IPS-20b (cell line): Measurements from ENCODE around the gene P2RX6.
"Not testable (repeated sequence)": the region's sequence is repeated elsewhere in the genome, so short reads cannot be mapped to it uniquely, and the experiment has no call there.

Source experiments
- H3K27ac ChIP-seq: one replicate; pipeline ENCODE4 v1.5.1; 2013; ENCODE audit warnings: low read length
- H3K27me3 ChIP-seq: 2 replicates; pipeline ENCODE4 v1.6.1; 2013; ENCODE audit warnings: mild to moderate bottlenecking, low read length, inconsistent platforms; ENCODE audit not compliant: insufficient read depth
- H3K36me3 ChIP-seq: 2 replicates; pipeline ENCODE4 v1.6.1; 2013; ENCODE audit warnings: low read depth, mild to moderate bottlenecking, inconsistent platforms, low read length, moderate library complexity; ENCODE audit not compliant: insufficient read depth
- H3K4me1 ChIP-seq: 2 replicates; pipeline ENCODE4 v1.6.1; 2013; ENCODE audit warnings: mild to moderate bottlenecking, control low read depth, inconsistent platforms, low read length, moderate library complexity; ENCODE audit not compliant: insufficient read depth
- H3K4me3 ChIP-seq: 2 replicates; pipeline ENCODE4 v1.5.1; 2013; ENCODE audit warnings: mild to moderate bottlenecking, low read length, inconsistent platforms
- H3K9ac ChIP-seq: 2 replicates; pipeline ENCODE4 v1.6.1; 2013; ENCODE audit warnings: low read depth, mild to moderate bottlenecking, inconsistent platforms, low read length, moderate library complexity
- H3K9me3 ChIP-seq: 2 replicates; pipeline ENCODE4 v1.6.1; 2013; ENCODE audit warnings: mild to moderate bottlenecking, low read depth, low read length, inconsistent platforms; ENCODE audit not compliant: insufficient read depth

The P2RX6 gene

DNA sequence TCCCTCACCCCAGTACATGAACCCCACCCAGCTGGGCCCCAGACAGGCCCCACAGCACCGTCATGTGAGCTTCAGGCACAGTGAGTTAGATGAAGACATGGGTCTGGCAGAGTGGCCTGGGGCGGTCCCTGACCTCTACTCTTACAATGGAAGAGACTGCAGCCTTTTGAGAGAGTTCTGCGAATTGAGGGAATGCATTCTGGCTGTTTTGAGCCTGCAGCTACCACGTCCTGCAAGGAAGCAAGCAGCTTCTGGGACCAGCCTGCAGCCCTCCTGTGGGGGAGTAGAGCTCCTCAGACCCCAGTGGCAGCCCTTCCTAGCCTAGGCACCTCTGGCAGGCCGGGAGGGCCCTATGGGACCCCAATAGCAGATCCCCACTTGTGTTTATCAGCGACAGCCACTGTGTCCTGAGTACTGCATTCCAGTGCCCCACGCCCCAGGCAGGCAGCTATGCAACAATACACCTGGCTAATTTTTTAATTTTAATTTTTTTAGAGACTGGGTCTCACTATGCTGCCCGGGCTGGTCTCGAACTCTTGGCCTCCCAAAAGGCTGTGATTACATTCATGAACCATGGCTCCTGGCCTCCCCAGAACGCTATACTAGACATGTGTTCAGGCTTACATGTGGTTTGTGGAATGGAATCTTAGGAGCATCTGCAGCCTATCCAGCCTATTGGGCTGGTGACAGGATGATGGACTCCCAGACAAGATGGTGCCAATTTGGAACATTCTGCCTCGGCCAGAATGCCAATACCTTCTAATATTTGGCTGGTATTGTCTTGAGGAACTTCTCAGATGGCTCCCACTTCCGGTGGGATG, 18.1 kb downstream of the P2RX6 start:
- H3K4me1 ChIP-seq: no peaks in the 10 kb centered on the region
- no peak overlapping the region for H3K27ac ChIP-seq
- no peak overlapping the region for H3K9ac ChIP-seq
- peak overlapping the region; percentile 56 for H3K4me3 ChIP-seq
- H3K36me3 ChIP-seq: no peaks in the 10 kb centered on the region
- H3K27me3 ChIP-seq: peaks cover 40% of the 10 kb centered on the region
- no peaks in the 10 kb centered on the region for H3K9me3 ChIP-seq

DNA sequence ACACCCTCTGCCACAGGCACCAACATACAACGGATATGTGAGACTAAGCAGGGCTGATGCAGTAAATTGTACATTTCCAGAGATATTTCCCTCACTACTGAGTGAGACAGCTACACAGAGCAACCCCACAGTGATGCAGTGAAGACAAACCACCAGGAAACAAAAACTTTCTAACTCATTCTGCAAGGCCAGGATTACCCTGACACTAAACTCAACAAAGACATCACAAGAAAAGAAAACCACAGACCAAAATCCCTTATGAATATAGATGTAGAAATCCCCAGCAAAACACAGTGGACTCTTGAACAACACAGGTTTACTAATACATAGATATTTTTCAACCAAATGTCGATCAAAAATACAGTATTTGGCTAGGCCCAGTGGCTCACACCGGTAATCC, 18.9 kb downstream of the P2RX6 start:
- Histone ChIP-seq H3K4me3 (no peak overlapping the region), H3K36me3 (no peaks in the 10 kb centered on the region), H3K9ac (no peak overlapping the region), H3K27ac (no peak overlapping the region), H3K27me3 (peaks cover 40% of the 10 kb centered on the region), H3K9me3 (no peaks in the 10 kb centered on the region), H3K4me1 (no peaks in the 10 kb centered on the region)

DNA sequence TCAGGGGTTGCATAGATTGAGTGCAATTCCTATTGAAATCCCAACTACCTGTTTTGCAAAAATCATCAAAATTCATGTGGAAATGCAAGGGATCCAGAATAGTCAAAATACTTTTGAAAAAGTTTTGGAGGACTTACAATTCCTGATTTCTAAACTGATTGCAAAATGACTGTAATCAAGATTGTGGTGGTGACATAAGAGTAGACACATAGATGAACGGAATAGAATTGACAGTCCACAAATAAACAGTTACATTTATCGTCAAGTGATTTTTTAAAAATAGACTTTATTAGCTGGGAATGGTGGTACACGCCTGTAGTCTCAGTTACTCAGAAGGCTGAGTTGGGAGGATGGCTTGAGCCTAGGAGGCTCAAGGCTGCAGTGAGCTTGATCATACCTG, 20.0 kb downstream of the P2RX6 start:
- H3K36me3 ChIP-seq: no peaks in the 10 kb centered on the region
- no peak overlapping the region for H3K9ac ChIP-seq
- peaks cover 40% of the 10 kb centered on the region for H3K27me3 ChIP-seq
- H3K9me3 ChIP-seq: no peaks in the 10 kb centered on the region
- H3K4me1 ChIP-seq: no peaks in the 10 kb centered on the region
- H3K4me3 ChIP-seq: no peak overlapping the region
- H3K27ac ChIP-seq: no peak overlapping the region

DNA sequence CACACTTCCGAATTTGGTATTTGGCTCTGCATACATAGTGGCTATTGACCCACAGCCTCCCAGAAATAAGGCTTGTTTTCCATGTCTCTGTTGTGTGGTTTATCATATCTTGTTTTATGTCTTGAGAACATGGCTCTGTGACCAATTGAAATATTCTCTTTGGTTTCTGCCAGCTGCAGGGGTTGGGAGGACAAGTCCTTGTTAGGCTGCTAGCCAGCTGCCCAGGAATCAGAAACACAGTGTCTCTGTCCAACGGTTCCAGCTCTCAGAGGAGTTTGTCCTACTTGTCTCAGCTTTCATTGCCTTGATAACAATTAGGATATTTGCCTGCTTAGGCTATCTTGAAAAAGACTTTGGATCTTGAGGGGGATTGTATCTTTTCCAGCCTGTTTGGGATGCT, 23.4 kb downstream of the P2RX6 start:
- H3K27ac ChIP-seq: no peak overlapping the region
- peaks cover 9% of the 10 kb centered on the region for H3K27me3 ChIP-seq
- no peak overlapping the region for H3K9ac ChIP-seq
- no peaks in the 10 kb centered on the region for H3K4me1 ChIP-seq
- H3K4me3 ChIP-seq: no peak overlapping the region
- no peaks in the 10 kb centered on the region for H3K36me3 ChIP-seq
- no peaks in the 10 kb centered on the region for H3K9me3 ChIP-seq

DNA sequence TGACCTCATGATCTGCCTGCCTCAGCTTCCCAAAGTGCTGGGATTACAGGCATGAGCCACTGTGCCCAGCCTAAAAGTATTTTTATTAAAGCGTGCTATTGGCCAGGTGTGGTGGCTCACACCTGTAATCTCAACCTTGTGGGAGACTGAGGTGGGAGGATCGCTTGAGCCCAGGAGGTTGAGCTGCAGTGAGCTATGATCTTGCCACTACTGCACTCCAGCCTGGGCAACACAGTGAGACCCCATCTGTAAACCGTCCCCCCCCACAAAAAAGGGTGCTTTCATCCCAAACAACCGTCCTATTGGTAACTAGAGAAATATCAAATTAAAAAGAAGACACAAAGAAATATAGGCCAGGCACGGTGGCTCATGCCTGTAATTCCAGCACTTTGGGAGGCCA, 24.2 kb downstream of the P2RX6 start:
- H3K4me3 ChIP-seq, H3K27ac ChIP-seq: not testable (repeated sequence)

DNA sequence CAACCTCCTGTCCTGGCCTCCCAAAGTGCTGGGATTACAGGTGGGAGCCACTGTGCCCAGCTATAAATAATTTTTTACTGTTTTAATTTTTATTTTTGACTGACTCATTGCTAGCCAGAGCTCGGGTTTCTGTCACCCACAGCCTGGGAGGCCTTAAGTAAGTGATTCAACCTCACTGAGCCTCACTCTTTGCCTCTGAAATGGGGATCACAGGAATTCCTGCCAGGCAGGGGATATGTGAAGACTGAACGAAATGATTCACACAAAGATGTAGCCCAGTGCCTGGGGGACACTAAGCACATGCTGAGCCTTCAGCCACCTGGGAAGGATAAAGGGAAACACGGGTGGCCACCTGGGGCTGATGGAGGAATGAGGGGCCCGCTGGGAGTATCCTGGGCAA, 27.0 kb downstream of the P2RX6 start:
- H3K27ac ChIP-seq: no peak overlapping the region
- H3K9me3 ChIP-seq: no peaks in the 10 kb centered on the region
- H3K4me3 ChIP-seq: no peak overlapping the region
- peaks cover 21% of the 10 kb centered on the region for H3K27me3 ChIP-seq
- H3K9ac ChIP-seq: no peak overlapping the region
- H3K4me1 ChIP-seq: peaks cover 6% of the 10 kb centered on the region
- H3K36me3 ChIP-seq: no peaks in the 10 kb centered on the region

More for the DNA sequence above, 24.2 kb downstream of the P2RX6 start:
- H3K36me3 ChIP-seq, H3K9ac ChIP-seq, H3K27me3 ChIP-seq, H3K4me1 ChIP-seq, H3K9me3 ChIP-seq: not testable (repeated sequence)

DNA sequence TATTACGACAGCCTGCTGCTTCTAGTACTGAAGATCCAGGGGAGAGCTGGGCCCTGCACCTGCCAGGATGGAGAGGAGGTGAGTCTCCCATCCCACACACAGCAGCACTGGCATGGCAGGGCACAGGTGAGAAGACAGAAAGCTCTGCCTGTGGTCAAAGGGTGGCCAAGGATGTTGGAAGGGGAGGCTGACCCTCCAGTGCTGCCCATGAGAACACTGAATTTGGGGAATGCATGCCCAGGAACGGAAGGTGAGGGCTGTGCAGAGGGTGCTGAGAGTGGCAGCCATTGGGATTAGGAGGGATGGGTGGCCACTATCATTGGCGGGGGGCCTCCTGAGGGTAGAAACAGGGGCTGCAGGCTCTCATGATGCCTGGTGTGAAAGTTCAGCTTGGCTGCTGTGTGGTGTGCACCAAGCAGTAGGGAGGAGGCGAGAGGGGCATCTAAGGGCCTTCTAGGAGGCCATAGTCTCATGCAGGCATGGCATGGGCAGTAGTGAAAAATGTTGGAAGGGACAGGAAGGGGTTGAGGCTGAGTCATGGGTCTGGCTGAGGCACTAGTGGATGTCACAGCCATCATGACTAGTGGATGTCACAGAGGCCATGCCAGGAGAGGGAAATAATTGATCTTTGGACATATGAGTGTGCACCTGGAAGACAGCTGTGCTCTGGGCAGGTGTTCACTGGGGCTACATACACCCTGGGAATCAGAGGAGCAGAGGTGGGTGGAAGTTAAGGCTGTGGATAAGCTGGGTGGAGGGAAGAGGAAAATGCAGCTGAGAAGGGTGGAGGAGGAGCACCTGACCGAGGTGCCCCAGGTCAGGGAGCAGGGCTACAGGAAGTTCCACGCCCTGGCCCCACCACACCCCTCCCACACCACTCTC, 28.3 kb downstream of the P2RX6 start:
- peaks cover 6% of the 10 kb centered on the region for H3K4me1 ChIP-seq
- no peak overlapping the region for H3K27ac ChIP-seq
- no peaks in the 10 kb centered on the region for H3K9me3 ChIP-seq
- no peak overlapping the region for H3K9ac ChIP-seq
- H3K4me3 ChIP-seq: no peak overlapping the region
- H3K36me3 ChIP-seq: no peaks in the 10 kb centered on the region
- peaks cover 21% of the 10 kb centered on the region for H3K27me3 ChIP-seq

DNA sequence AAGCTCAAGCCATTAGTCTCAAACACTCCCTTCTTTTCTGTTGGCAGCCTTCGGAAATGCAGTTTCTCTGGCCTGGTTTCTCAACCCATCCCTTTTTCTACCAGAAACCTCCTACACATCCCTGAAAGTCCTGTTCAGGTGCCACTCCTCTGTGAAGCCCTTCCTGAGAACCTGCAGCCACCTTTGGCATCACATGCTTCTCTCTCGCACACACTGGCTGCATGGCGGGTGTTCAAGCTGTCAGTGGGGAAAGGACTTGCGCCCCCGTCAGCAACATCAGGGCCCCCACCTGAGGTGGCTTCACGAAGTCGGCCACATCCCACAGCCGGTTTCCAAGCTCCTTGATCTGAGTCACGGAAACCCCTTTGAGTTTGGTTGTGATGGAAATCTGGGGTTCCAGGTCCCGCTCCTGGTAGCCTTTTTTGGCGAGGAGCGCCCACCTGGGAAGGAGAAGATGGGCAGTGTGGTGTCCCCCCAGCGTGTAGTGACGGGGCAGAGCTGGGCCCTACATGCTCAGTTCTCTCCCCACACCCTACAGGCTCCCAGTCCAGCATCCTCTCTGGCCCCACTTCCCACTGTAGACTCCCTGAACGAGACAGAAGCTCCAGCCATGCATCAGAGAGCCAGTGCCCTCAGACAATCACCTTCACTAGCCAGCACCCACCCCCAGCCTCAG, 29.0 kb downstream of the P2RX6 start:
- Histone ChIP-seq H3K9me3 (no peaks in the 10 kb centered on the region), H3K27ac (no peak overlapping the region), H3K36me3 (no peaks in the 10 kb centered on the region), H3K9ac (no peak overlapping the region), H3K4me1 (peaks cover 6% of the 10 kb centered on the region), H3K27me3 (peaks cover 21% of the 10 kb centered on the region), H3K4me3 (no peak overlapping the region)

DNA sequence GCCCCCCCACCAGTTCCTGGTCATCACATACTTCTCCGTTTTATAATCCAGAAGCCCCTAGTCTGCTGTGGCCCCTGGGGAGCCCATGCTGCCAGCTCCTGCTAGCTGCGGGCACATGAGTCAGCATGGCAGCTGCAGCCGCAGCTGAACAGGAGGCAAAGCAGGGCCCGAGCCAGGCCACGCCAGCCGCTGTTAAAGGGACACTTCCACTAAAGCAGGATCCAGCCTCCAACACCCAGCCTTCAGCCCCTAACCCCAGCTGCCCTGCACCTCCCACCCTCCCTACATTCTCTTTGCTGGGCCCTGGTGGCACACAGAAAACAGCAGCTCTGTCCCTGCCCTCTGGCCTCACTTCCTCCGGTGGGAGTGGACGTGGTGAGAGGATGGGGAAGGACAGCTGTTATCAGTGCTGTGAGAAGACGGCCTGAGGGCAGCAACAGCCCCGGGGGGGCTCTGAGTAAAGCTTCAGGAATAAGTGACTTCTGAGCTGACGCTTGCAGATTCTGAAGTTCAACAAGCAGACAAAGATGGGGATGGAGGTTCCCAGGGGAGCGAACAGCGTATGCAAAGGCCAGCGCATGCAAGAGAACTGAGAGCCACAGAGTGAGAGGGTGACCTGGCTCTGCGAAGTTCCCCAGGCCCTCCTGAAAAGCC, 30.1 kb downstream of the P2RX6 start:
- peak overlapping the region; percentile 83 for H3K4me3 ChIP-seq
- no peak overlapping the region for H3K9ac ChIP-seq
- no peak overlapping the region for H3K27ac ChIP-seq

DNA sequence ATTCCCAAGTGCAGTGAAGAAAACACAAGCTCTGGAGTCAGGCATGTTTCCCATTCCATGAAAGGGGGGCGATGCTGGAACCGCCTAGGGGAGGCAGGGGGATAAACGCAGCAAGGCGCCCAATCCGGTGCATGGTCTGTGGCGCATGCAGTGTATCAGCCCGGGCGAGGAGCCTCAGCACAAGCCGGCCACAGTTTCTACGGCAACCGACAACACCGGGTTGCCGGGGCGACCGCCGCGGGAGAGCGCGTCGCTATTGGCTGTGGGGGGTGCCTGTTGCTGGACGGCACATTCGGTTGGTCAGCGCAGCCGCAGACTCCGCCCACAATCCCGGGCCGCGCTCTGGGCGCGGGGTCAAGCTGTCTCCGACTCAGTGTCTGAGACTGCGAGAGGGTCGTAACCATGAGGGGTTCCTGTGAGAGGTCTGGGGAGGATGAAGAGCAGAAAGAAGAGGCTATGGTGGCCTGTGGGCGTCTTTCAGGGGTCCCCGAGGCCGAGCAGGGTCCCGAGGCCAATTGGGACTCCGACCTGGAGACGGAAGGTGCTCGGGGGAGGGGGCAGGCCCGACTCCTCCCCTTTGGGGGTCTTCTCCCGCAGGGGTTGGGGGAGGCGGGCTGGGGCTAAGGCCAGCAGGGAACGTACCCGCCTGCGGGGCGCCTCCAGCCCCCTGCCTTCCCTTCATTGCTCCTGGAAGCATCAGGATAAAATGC, 30.8 kb downstream of the P2RX6 start, which contains the start of gene LRRC74B:
LRRC74B (plus strand) TSS at position 362 of the 710 bp plus-strand sequence; CDS start at position 403, 41 bp downstream.
- Histone ChIP-seq H3K4me3 (peak within 1 kb of the TSS; percentile 83), H3K27me3 (peaks cover 21% of the 10 kb centered on the region), H3K9ac (peak within 1 kb of the TSS; percentile 34; the same call in 1 of the 2 replicates), H3K9me3 (no peaks in the 10 kb centered on the region), H3K36me3 (no peaks in the 10 kb centered on the region), H3K27ac (no peak within 1 kb of the TSS), H3K4me1 (peaks cover 6% of the 10 kb centered on the region)

More for the DNA sequence above, 30.1 kb downstream of the P2RX6 start:
- H3K27me3 ChIP-seq: peaks cover 21% of the 10 kb centered on the region
- no peaks in the 10 kb centered on the region for H3K9me3 ChIP-seq
- H3K4me1 ChIP-seq: peaks cover 6% of the 10 kb centered on the region
- H3K36me3 ChIP-seq: no peaks in the 10 kb centered on the region
